ENCODE measurements around the gene ASH1L.

ASH1L gene

GRCh38 chr1:155325603-155325893 lies 237.1 kb downstream of the ASH1L start:
- no peak for DNase-seq

- DNase-seq: no peak
Measured at GRCh38 chr1:155324717-155325602, 237.6 kb downstream of the ASH1L start.

- peak; percentile 80 to 89 for DNase-seq
Measured at GRCh38 chr1:155324037-155324716, 238.4 kb downstream of the ASH1L start.

- peak; percentile 74 to 79 for DNase-seq
Measured at GRCh38 chr1:155323729-155324036, 238.9 kb downstream of the ASH1L start.

- DNase-seq: peak; percentile 73 to 90
Measured at GRCh38 chr1:155322953-155323728, 239.5 kb downstream of the ASH1L start.

GRCh38 chr1:155322571-155322952 lies 240.0 kb downstream of the ASH1L start:
- no peak for DNase-seq

- no peak for DNase-seq
Measured at GRCh38 chr1:155321639-155322503, 240.7 kb downstream of the ASH1L start.

DNA sequence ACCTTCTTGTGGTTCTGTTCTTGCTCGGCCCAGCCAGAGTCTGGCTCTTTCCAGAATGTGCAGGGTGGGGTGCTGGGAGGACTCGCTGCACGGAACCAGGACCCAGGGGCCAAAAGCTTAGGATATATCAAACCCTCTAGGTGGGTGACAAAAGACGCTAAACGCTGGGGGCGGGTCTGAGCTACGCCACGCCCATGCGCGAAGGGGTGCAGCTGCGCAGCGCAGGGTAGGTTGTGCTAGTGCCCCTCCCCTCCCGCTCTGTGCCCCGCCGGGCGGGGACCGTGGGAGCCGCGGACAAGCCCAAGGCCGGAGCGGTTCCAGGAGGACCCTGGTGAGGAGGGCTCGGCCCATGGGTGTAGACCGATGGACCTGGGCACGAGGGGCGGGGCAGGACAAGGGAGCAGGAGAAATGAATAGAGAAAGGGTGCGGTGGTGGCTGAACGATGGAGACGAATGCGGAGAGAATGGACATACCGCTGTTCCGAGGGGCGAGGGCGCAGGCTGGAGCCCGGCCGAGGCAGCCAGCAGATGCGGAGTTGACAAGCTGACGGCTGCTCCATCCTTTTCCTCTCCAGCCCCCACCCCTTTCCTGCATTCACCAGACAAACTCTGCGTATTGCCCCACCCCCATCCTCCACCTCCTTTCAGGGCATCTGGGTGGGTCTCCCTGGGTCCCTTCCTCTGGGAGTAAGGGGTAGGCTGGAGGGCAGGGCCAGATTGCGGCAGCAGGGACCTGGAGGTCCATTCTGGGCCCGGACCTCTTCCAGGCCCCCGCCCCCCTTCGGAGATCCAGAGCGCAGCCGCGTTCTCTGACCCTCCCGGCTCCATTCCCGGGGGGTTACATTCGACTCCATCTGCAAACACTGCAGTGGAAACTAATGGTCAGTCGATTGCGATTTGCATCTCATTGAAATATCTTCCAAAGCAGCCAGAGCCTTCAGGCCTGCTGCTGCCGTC lies 241.7 kb downstream of the ASH1L start, which contains the start of gene RUSC1:
Gene RUSC1 (plus strand): TSS at position 234 of the 957 bp plus-strand sequence. CDS start 880 bp downstream, outside the sequence.
- peak; percentile 72 for DNase-seq

GRCh38 chr1:155320252-155320651 lies 242.4 kb downstream of the ASH1L start:
- DNase-seq: no peak

- DNase-seq: no peak
Measured at GRCh38 chr1:155319536-155319935, 243.1 kb downstream of the ASH1L start.

DNA sequence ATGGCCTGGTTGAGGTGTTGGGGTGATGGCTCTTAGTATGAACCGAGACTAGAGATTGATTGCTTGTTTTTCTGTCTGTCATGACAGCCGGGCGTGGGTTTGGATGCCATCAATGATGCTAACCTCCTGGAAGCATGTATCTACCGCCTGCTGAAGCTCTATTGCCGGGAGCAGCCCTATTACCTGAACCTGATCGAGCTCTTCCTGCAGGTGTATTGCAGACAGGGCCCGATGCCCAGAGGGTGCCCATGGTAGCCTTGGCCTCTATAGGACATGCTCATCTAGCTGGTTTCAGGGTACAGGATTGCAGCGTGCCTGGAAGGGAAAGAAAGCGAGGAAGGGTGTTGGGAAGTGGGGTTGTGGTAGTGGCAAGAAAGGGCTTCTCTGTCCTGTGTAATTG lies 244.5 kb downstream of the ASH1L start:
- no peak for DNase-seq

DNA sequence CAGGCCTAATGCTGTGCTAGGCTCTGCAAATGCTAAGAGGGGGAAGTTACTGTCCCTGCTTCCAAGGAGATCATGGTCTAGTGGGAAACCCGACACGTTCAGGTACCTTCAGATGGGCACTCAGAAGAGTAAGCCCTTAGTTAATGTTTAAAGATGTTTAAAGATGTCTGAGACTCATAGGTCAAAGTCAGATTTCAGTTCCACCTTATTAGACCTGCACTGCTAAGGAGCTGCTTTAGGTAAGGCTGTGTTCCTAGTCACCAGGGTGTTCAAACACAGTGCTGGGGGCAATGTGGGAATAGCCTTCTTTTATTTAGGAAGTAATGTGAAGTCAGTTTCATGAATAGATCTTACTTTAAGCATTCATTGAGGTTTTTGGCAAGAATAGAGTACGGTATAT lies 245.7 kb downstream of the ASH1L start:
- no peak for DNase-seq

DNA sequence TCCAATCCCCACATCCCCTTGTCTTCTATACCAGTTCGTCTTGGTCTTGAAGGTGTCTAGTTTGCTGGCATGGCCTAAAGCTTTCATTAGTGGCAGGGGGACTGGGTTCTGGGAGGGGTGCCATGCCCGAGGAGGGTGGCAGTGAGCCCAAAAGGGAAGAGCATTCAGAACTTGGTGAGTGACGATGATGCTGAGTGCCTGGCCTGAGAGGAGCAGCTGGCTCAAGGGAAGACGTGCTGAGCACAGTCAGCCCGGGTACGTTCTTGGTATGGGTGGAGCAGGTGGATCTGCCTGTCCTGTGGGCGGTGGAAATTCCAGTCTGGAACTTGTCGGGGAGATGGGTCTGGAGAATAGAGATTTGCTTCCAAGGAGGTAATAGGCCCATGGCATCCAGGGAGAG lies 249.3 kb downstream of the ASH1L start:
- no peak for DNase-seq

GRCh38 chr1:155309423-155310021 lies 253.1 kb downstream of the ASH1L start:
- DNase-seq: no peak

DNA sequence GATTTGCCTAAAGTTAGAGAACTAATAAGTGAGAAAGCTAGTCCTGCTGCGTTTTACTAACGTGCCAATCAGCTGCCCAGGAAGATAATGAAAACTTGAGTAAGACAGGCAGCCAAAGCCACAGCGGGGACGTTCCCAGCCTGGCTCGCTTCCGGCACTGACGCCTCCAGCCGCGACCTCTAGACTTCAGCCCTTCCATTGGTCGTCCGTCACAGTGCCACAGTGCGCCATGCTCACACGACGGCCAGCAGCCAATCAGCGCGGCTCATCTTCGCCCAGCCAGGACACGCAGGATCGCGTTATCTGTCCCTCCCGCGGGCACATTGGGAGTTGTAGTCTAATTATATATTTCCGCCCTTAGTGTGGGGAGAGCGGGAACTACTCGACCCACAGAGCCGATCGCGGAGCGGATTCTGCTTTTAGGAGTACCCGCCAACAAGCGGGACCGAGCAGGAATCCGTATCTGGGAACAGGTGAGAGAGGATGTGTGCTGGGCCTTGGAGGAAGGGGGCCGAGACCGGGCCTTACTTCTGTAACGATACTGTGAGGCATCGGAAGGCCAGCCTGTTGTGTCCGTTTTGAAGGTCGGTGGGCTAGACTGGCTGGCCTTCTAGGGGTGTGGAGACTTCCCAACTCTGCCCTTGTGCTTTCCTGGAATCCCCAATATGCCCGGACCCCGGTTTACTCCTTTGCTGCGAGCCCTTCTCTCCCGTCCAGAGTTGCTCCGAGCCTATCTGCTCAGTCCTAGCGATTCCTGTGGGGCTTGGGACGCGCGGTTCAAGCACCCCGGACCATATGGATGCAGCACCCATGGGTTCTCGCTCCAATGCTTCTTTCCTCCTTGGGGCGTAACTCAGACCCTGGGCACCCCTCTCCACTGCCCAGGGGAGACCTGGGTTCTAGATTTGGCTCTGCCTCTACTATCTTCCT lies 253.8 kb downstream of the ASH1L start, which contains the start of gene FDPS:
Gene FDPS (plus strand): TSS at position 374 of the 930 bp plus-strand sequence. CDS start 924 bp downstream, outside the sequence.
- DNase-seq: peak; percentile 92 to 98

- DNase-seq: no peak
Measured at GRCh38 chr1:155307247-155307740, 255.3 kb downstream of the ASH1L start.

- no peak for DNase-seq
Measured at GRCh38 chr1:155305881-155306391, 256.7 kb downstream of the ASH1L start.

DNA sequence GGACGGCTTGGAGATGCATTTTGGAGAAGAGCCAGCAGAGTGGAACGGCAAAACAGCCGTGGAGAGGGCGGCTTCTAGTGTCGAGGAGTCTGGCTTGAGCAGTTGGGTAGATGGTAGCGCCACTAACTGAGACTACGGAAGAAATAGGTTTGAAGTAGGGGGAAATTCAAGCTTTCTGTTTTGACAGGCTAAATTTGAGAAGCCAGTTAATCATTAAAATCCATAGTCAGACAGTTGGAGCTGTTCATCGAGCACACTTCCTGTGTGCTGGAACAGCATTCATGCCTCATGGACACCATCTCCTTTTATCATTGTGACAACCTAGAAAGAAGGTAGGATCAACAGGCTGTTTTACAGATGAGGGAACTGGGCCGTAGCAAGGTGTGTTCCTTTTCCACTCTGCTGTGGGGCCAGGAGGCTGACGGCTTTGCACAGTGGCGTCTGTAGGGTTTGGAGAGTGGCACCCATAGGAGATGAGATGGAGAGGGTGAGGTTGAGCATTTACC lies 258.0 kb downstream of the ASH1L start:
- no peak for DNase-seq

DNA sequence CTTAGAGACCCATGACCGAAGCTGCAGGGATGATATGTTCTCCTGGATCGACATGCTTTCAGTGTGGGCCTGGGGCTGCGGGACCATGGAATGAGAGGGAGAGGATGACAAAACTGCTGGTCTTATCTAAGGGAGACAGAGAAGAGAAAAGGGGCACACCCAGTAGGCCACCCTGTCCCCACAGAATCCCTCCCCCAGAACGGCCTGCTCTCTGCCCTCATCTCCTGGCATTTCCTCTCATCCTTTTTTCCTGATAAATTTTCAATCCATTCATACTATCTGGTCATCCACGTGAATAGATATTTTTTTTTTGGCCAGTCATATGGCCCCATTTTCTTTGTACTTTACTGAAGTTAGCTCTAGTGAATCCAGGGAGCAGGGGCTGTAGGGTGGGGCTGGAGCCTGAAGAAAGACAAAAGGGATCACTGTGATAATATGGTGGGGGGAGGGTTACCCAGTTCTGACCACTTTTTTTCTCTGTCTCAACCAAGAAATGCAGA lies 261.2 kb downstream of the ASH1L start, which contains the start of gene PKLR:
Gene PKLR (minus strand): TSS at position 97 of the 500 bp plus-strand sequence. CDS start 43 bp downstream, at position 54.
- DNase-seq: no peak

All from stimulated activated CD4-positive, alpha-beta T cell treated with anti-CD3 and anti-CD28 coated beads, Interleukin-4, amount 100 ng/mL, for 4 hours (primary cell).